Cardiac fibroblast (primary cell): ENCODE measurements around the gene ABR.
A peak's percentile ranks its signal among the peaks of the same experiment; 100 is the strongest.

Source experiments
- DNase-seq, 2 donors: peaks; one replicate each; pipeline versions ENCODE4 v3.0.0 to v3.0.0-alpha.2; 2010; ENCODE audit warnings: low read depth in 2 of 2
- H3K4me3 ChIP-seq, 2 donors: replicated peaks in 1 of 2; 1 replicate in 1 of 2; 2 replicates in 1 of 2; pipeline ENCODE4 v1.5.1; 2011; ENCODE audit warnings: low read depth in 2 of 2, low read length in 2 of 2, mild to moderate bottlenecking in 2 of 2, moderate library complexity in 1 of 2
- TF ChIP-seq, protein P1 (sequence below): IDR thresholded peaks from one replicate; pipeline ENCODE4 v1.5.1; 2011; ENCODE audit warnings: low read depth, mild to moderate bottlenecking, low read length, inconsistent platforms

ABR gene

GRCh38 chr17:1179818-1180742 is at the start of gene ABR:
ABR (minus strand) TSS chr17:1179981; CDS start chr17:1179727, 254 bp downstream.
- DNase-seq: peak; percentile 23 to 50
- peak within 1 kb of the TSS; percentile 69 to 86 for H3K4me3 ChIP-seq

DNA sequence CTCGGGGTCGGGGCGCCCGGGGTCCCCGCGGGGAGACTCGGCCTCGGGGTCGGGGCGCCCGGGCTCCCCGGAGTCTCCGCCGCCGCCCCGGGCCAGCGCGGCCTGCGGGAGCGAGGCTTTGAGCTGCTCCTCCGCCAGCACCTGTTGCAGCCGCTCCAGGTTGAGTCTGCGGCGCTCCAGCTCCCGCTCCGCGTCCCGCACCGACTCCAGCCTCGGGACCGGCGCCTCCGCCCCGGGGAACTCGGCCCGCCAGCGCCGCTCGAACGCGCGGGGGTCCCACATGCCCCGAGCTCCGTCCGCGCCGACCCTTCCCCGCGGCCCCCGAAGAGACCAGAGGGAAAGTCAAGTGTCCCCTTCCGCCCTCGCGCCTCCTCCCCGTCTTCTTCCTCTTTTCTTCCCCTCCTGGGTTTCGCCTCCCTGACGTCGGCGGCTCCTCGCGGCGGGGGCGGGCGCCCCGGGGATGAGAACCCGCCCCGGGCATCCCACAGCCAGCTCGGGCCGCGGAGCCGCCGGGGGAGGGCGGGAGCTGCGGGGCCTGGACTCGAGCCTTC is 49.6 kb upstream of the ABR start:
- peak overlapping the region; percentile 24 to 31 for H3K4me3 ChIP-seq
- peak in 1 of 2 donors; percentile 16 for DNase-seq
- TF ChIP-seq, protein P1, sequence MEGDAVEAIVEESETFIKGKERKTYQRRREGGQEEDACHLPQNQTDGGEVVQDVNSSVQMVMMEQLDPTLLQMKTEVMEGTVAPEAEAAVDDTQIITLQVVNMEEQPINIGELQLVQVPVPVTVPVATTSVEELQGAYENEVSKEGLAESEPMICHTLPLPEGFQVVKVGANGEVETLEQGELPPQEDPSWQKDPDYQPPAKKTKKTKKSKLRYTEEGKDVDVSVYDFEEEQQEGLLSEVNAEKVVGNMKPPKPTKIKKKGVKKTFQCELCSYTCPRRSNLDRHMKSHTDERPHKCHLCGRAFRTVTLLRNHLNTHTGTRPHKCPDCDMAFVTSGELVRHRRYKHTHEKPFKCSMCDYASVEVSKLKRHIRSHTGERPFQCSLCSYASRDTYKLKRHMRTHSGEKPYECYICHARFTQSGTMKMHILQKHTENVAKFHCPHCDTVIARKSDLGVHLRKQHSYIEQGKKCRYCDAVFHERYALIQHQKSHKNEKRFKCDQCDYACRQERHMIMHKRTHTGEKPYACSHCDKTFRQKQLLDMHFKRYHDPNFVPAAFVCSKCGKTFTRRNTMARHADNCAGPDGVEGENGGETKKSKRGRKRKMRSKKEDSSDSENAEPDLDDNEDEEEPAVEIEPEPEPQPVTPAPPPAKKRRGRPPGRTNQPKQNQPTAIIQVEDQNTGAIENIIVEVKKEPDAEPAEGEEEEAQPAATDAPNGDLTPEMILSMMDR: no peak

More at GRCh38 chr17:1179818-1180742, at the start of gene ABR:
- TF ChIP-seq, protein P1: no peak

DNA sequence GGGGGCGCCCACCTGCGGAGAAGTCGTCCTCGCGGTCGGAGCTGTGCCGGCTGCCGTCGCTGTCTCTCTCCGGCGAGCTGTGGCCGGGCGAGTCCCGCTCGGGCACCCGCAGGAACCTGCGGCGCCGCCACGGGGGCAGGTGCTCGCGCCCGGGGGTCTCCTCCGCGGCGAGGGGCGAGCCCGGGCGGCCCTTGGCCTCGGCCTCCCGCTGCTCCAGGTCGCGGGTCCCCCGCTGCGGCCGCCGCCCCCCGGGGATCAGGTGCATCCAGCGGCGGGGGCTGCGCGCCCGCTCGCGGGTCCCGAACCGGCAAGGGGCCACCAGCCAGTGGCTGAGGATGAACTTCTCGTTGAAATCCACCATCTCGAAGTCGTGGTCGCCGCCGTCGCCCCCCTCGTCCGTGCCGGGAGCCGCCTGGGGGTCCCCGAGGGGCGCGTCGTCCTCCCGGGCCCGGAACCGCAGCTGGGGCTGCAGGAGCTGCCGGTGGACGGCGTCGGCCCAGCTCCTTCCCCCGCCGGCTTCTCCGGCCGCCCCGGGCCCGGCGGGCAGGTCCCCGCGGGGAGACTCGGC is 49.1 kb upstream of the ABR start:
- H3K4me3 ChIP-seq: no peak overlapping the region

GRCh38 chr17:1227917-1228780 is 48.4 kb upstream of the ABR start:
- DNase-seq: no peak
- H3K4me3 ChIP-seq: no peak overlapping the region
- TF ChIP-seq, protein P1: no peak

More for the DNA sequence above, 49.1 kb upstream of the ABR start:
- TF ChIP-seq, protein P1: no peak
- DNase-seq: no peak

DNA sequence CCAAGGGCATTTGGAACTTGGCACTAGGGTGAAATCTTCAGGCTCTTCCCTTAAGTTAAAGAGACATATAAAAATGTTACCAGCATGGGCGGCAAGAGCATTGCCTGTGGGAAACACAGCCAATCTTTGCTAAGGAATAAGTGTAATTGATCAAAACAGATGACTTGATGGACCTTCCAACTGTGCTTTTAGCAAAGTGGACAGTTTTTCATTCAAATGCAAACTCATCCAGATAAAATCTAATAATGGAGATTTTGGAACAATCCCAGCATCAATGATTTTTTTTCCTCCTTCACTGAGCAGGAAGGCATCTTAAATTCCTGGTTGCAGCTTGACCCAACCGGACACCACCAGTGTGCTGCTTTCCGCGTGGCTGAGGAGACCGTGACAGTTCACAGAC is 47.6 kb upstream of the ABR start:
- DNase-seq: no peak
- H3K4me3 ChIP-seq: no peak overlapping the region

More for the DNA sequence above, 47.6 kb upstream of the ABR start:
- TF ChIP-seq, protein P1: no peak
